Measurements from ENCODE around the gene MYO1H. TPM values are rescaled to one million over a fixed set of nuclear protein-coding genes. Genes with fewer than 3 reads are reported as not detected.
"Not testable (repeated sequence)": the region's sequence is repeated elsewhere in the genome, so short reads cannot be mapped to it uniquely, and the experiment has no call there.

Gene MYO1H
- total and polyA plus RNA-seq, 2 of the 13 experiments (the other 11 are each of a cell fraction or from before 2014, with no cell fraction given): not detected

- no peak for TF ChIP-seq MAFK (conservative IDR thresholded peaks at IDR 0.05 in 1 of 2, IDR thresholded peaks at IDR 0.05 in 1 of 2; ENCODE audit: low read length in 2 of 2)
Observed at GRCh38 chr12:109428037-109428629, 80.4 kb downstream of the MYO1H start (continued).

- H2AFZ ChIP-seq (ENCODE audit: low read length); H4K20me1 ChIP-seq (ENCODE audit: insufficient read depth, low read length); ATAC-seq; H3K9ac ChIP-seq (ENCODE audit: insufficient read depth, low read depth, low read length); H3K4me3 ChIP-seq (replicated peaks in 1 of 3; ENCODE audit: insufficient read depth in 1 of 3, low read depth in 2 of 3, low read length in 3 of 3); FAIRE-seq; BruUV-seq (replicated peaks); POLR2A ChIA-PET; H3K79me2 ChIP-seq (ENCODE audit: insufficient read depth, low read length); H3K9me3 ChIP-seq (ENCODE audit: low read length); H3K4me2 ChIP-seq (ENCODE audit: low read depth, low read length); H3K27me3 ChIP-seq (ENCODE audit: control insufficient read depth in 1 of 2, insufficient read depth in 2 of 2, low read length in 2 of 2); H3K36me3 ChIP-seq (replicated peaks in 1 of 2; ENCODE audit: control insufficient read depth in 1 of 2, insufficient read depth in 2 of 2, low read length in 2 of 2); H3K27ac ChIP-seq (ENCODE audit: extremely low read length, insufficient read depth, low read length); DNase-seq (ENCODE audit: low spot score): not testable (repeated sequence)
- intact Hi-C loops (cut with micrococcal nuclease; ENCODE audit: unreplicated experiment) (loop anchor here (1.0 kb wide), 1 partner anchor 65 kb away; no protein-coding TSS in a partner anchor), in situ Hi-C loops (cut with HindIII; ENCODE audit: extremely low pct_ligation_motif_present, low pct_unique_long_range_greater_than_20kb) (loop anchor here (5.0 kb wide), 1 partner anchor 348 kb away; no protein-coding TSS in a partner anchor)
- WGBS (ENCODE audit: low lambda C conversion rate): 15% methylated on average over 3 of the region's 3 CpGs
- peaks cover 21% of the 10 kb centered on the region for H3K4me1 ChIP-seq (ENCODE audit: insufficient read depth, low read length)
- CTCF ChIA-PET (ENCODE audit: low intra/inter-chr PET ratio, low total read pairs): interaction anchor here (1.2 kb wide), 1 partner anchor 35 kb away, joined by 3 read pairs; no protein-coding TSS in a partner anchor
Observed at GRCh38 chr12:109428804-109429203, 81.1 kb downstream of the MYO1H start.

- H3K9me3 ChIP-seq (ENCODE audit: low read length): no peaks in the 10 kb centered on the region
- H3K4me3 ChIP-seq (replicated peaks in 1 of 3; ENCODE audit: insufficient read depth in 1 of 3, low read depth in 2 of 3, low read length in 3 of 3): no peak overlapping the region
- DNase-seq (ENCODE audit: low spot score): no peak
- FAIRE-seq: no peak
- no peak overlapping the region for H3K27ac ChIP-seq (ENCODE audit: extremely low read length, insufficient read depth, low read length)
- no TSS peak for BruUV-seq (replicated peaks)
- POLR2A ChIA-PET: no interaction called here
- ATAC-seq: no peak
- 62% methylated on average over 4 of the region's 6 CpGs for WGBS (ENCODE audit: low lambda C conversion rate)
- no peaks in the 10 kb centered on the region for H3K79me2 ChIP-seq (ENCODE audit: insufficient read depth, low read length)
- H3K36me3 ChIP-seq (replicated peaks in 1 of 2; ENCODE audit: control insufficient read depth in 1 of 2, insufficient read depth in 2 of 2, low read length in 2 of 2): no peaks in the 10 kb centered on the region
- no peaks in the 10 kb centered on the region for H4K20me1 ChIP-seq (ENCODE audit: insufficient read depth, low read length)
- peaks cover 28% of the 10 kb centered on the region for H3K4me1 ChIP-seq (ENCODE audit: insufficient read depth, low read length)
- no peak overlapping the region for H2AFZ ChIP-seq (ENCODE audit: low read length)
- CTCF ChIA-PET (ENCODE audit: low intra/inter-chr PET ratio, low total read pairs): no interaction called here
- no peak overlapping the region for H3K9ac ChIP-seq (ENCODE audit: insufficient read depth, low read depth, low read length)
- no peak overlapping the region for H3K4me2 ChIP-seq (ENCODE audit: low read depth, low read length)
- H3K27me3 ChIP-seq (ENCODE audit: control insufficient read depth in 1 of 2, insufficient read depth in 2 of 2, low read length in 2 of 2): peaks cover 0 to 4% of the 10 kb centered on the region in 2 experiments; a peak in 2 of 5 replicates
- intact Hi-C loops (cut with micrococcal nuclease; ENCODE audit: unreplicated experiment): no loop called here
- in situ Hi-C loops (cut with HindIII; ENCODE audit: extremely low pct_ligation_motif_present, low pct_unique_long_range_greater_than_20kb): no loop called here
- no peak for TF ChIP-seq ZNF432 (CRISPR knock-in tag; IDR thresholded peaks at IDR 0.05; ENCODE audit: borderline replicate concordance)
- peak; percentile 88 for TF ChIP-seq CEBPG (CRISPR knock-in tag; IDR thresholded peaks at IDR 0.05)
- TF ChIP-seq RERE (CRISPR knock-in tag; IDR thresholded peaks at IDR 0.05; ENCODE audit: low read depth): no peak
- TF ChIP-seq ZZZ3 (CRISPR knock-in tag; IDR thresholded peaks at IDR 0.05; ENCODE audit: borderline replicate concordance): no peak
- TF ChIP-seq ZBTB1 (CRISPR knock-in tag; IDR thresholded peaks at IDR 0.05; ENCODE audit: borderline replicate concordance): no peak
- no peak for TF ChIP-seq NFIC (IDR thresholded peaks at IDR 0.05; ENCODE audit: low read length)
- no peak for TF ChIP-seq ONECUT2 (CRISPR knock-in tag; IDR thresholded peaks at IDR 0.05)
- no peak for TF ChIP-seq ZNF672 (CRISPR knock-in tag; IDR thresholded peaks at IDR 0.05)
- no peak for TF ChIP-seq SKI (IDR thresholded peaks at IDR 0.05; ENCODE audit: partially characterized antibody)
- no peak for TF ChIP-seq SYNCRIP (IDR thresholded peaks at IDR 0.05; ENCODE audit: insufficient read depth, low read depth, low read length)
- TF ChIP-seq TCF12 (IDR thresholded peaks at IDR 0.05): no peak
- no peak for TF ChIP-seq TCF12 (CRISPR knock-in tag; IDR thresholded peaks at IDR 0.05)
Observed at GRCh38 chr12:109430244-109430643, 82.5 kb downstream of the MYO1H start.

All from HepG2 (cell line).